ENCODE results near the gene CFAP300. TPM values are rescaled to one million over a fixed set of nuclear protein-coding genes. Genes with fewer than 3 reads are reported as not detected.

The CFAP300 gene
- total and polyA plus RNA-seq, 8 donors = 4.9 to 12.1 (median 8.1) TPM

- no peak for DNase-seq
- no peak overlapping the region for H3K27ac ChIP-seq
- peaks cover 0 to 6% of the 10 kb centered on the region in 2 donors for H3K27me3 ChIP-seq
- no peaks in the 10 kb centered on the region for H3K4me1 ChIP-seq
- intact Hi-C loops (cut with DNase I) = no loop called here
- ATAC-seq = no peak
- H3K4me3 ChIP-seq = no peak overlapping the region
- TF ChIP-seq CTCF (IDR thresholded peaks at IDR 0.05) = no peak
- H3K9me3 ChIP-seq = no peaks in the 10 kb centered on the region
- H3K36me3 ChIP-seq = no peaks in the 10 kb centered on the region
These were observed 38.8 kb downstream of the CFAP300 start for GRCh38 chr11:102085864-102086551.

- DNase-seq = no peak
These were observed 49.9 kb downstream of the CFAP300 start for GRCh38 chr11:102097186-102097585.

GRCh38 chr11:102099755-102100154, 52.5 kb downstream of the CFAP300 start:
- intact Hi-C loops (cut with DNase I) = no loop called here
- Histone ChIP-seq H3K9me3 (no peaks in the 10 kb centered on the region), H3K27me3 (no peaks in the 10 kb centered on the region), H3K27ac (no peak overlapping the region), H3K4me3 (no peak overlapping the region), H3K36me3 (no peaks in the 10 kb centered on the region), H3K4me1 (no peaks in the 10 kb centered on the region)
- peak in 1 of 4 donors; percentile 47 for DNase-seq
- no peak for ATAC-seq
- TF ChIP-seq CTCF (IDR thresholded peaks at IDR 0.05) = no peak

More at GRCh38 chr11:102097186-102097585, 49.9 kb downstream of the CFAP300 start:
- Histone ChIP-seq H3K27me3 (no peaks in the 10 kb centered on the region), H3K4me1 (no peaks in the 10 kb centered on the region), H3K9me3 (no peaks in the 10 kb centered on the region), H3K4me3 (no peak overlapping the region), H3K27ac (no peak overlapping the region), H3K36me3 (no peaks in the 10 kb centered on the region)
- intact Hi-C loops (cut with DNase I) = no loop called here
- TF ChIP-seq CTCF (IDR thresholded peaks at IDR 0.05) = no peak
- no peak for ATAC-seq

GRCh38 chr11:102108734-102109440, 61.6 kb downstream of the CFAP300 start:
- Histone ChIP-seq H3K27me3 (peaks cover 0 to 60% of the 10 kb centered on the region in 2 donors), H3K9me3 (no peaks in the 10 kb centered on the region), H3K27ac (peak overlapping the region in 1 of 2 donors; percentile 98), H3K4me1 (peaks cover 0 to 20% of the 10 kb centered on the region in 2 donors), H3K4me3 (peak overlapping the region in 1 of 2 donors; percentile 59), H3K36me3 (no peaks in the 10 kb centered on the region)
- ATAC-seq (no peak), DNase-seq (no peak)
- no peak for TF ChIP-seq CTCF (IDR thresholded peaks at IDR 0.05)
- intact Hi-C loops (cut with DNase I) = no loop called here

Data from left lung (tissue), 10 donors.